Pancreas (tissue), 10 donors: ENCODE measurements around the gene GPATCH11. TPM values are rescaled to one million over a fixed set of nuclear protein-coding genes. Genes with fewer than 3 reads are reported as not detected.

Experiments used
- ATAC-seq, 4 donors: fragments of 200-7000 bp; cut with Tn5 transposase; one replicate each; pipeline versions ENCODE4 v1.8.0 to v1.9.1; 2020; ENCODE audit warnings: mild to moderate bottlenecking in 4 of 4, moderate library complexity in 4 of 4
- DNase-seq, 6 donors: peaks; one replicate each; pipeline ENCODE4 v3.0.0-alpha.2; 2020
- FAIRE-seq: peaks from 2 replicates; lab custom pipeline; 2012; peaks lifted over from hg19 to GRCh38; lab: Jason Lieb, UNC
- H3K27ac ChIP-seq, 4 donors: fragments of 200-600 bp; sonication (generic); 1 replicate in 3 of 4; 2 replicates in 1 of 4; pipeline versions ENCODE4 v1.5.0 to v1.8.0; 2020
- H3K27me3 ChIP-seq, 4 donors: fragments of 200-600 bp; one replicate each; pipeline ENCODE4 v1.8.0; 2021
- H3K36me3 ChIP-seq, 3 donors: fragments of 200-600 bp; sonication (generic) in 1 of 3; one replicate each; pipeline versions ENCODE4 v1.5.0 to v1.8.0; 2020 to 2021
- H3K4me1 ChIP-seq, 3 donors: fragments of 200-600 bp; one replicate each; pipeline ENCODE4 v1.8.0; 2021
- H3K4me3 ChIP-seq, 4 donors: fragments of 200-600 bp; sonication (generic) in 2 of 4; one replicate each; pipeline versions ENCODE4 v1.5.0 to v1.8.0; 2020 to 2021
- H3K9me3 ChIP-seq, 4 donors: fragments of 200-600 bp; one replicate each; pipeline ENCODE4 v1.8.0; 2021
- CTCF ChIP-seq, 4 donors: fragments of 200-600 bp; sonication (generic) in 3 of 4; IDR thresholded peaks; one replicate each; pipeline versions ENCODE4 v1.5.0 to v1.8.0; 2021; ENCODE audit warnings: antibody characterized with exemption in 4 of 4
- WGBS, 2 donors: extraction: QIAGEN DNeasy Blood & Tissue Kit; methylation state at CpG; one replicate each; pipeline ENCODE4 v1.1.7; 2013; 5-methylcytosine and 5-hydroxymethylcytosine counted together
- intact Hi-C, 3 donors: fragments of 100-400 bp; cut with DNase I; formaldehyde crosslinking; loops; one replicate each; pipeline versions ENCODE4 v1.11.1 to v1.14.2; 2022
- polyA plus RNA-seq, 2 donors: library from polyadenylated mRNA; stranded (reverse); fragments of 200-250 nt; gene quantifications; one replicate each; pipeline ENCODE4 v1.2.3, GENCODE V29; 2013
- total RNA-seq, 6 donors: library from RNA; stranded (reverse); fragmentation: NEBNext Ultra II Directional in 4 of 6; extraction: Animal tissue kit (Norgen Biotek cat#: 25700) in 4 of 6; gene quantifications; one replicate each; pipeline versions ENCODE4 v1.2.1 to v1.2.4, GENCODE V29; 2021 to 2023
- donor health status: healthy with polysubstance abuse.
- donor health status: DM: no; HTN: no; CAD: no; lungs with moderate emphysema.
- donor health status: DM: no; HTN: no; CAD: no.
- donor health status: control.
- donor health status: control.
- donor health status: Bipolar disorder and iron deficiency.
- donor health status: DM: yes; HTN: yes; CAD: no.
- donor health status: DM: no; HTN: no; CAD: no.
- donor health status: DM: no; HTN: no; CAD: no.
- donor health status: DM: yes; HTN: yes; CAD: no.

The GPATCH11 gene
- total and polyA plus RNA-seq, 8 donors = 1.4 to 2.8 (median 1.9) TPM

DNA sequence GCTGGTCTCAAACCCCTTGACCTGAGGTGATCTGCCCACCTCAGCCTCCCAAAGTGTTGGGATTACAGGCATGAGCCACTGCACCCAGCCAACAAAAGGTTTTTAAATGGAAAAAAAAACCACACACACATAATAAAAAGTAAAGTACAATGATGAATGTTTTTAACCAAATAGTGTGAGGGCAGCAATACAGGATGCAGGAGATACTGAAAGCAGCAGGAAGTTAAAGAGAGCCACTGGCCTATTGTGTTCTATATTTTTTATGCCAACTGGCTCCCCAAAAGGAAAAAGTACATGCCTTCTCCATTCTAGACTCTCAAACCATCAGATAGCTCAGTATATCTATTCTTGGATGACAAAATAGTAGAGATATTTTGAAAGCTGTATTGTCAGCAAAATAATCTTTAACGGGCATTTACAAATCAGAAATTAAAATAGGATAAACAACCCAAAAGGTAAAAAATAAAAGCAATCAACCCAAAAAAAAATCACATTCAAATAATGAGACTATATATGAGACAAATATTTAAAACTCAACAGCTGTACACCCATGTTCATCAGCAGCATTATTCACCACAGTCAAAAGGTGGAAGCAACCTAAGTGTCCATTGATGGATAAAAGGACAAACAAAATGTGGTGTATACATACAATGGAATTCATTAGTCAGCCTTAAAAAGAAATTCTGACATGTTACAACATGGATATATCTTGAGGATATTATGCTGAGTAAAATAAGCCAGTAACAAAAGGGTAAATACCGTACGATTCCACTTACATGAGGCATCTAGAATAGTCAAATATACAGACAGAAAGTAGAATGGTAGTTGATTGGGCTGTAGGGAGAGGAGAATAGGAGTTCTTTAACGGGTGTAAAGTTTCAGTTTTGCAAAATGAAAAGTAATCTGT lies 26.2 kb downstream of the GPATCH11 start:
- 93 to 94% methylated on average over 4 of the region's 4 CpGs for WGBS, 2 donors
- H3K9me3 ChIP-seq = no peaks in the 10 kb centered on the region
- FAIRE-seq = no peak
- intact Hi-C loops = no loop called here
- no peak for ATAC-seq
- no peak overlapping the region for H3K27ac ChIP-seq
- no peak for DNase-seq
- no peaks in the 10 kb centered on the region for H3K27me3 ChIP-seq
- no peak for TF ChIP-seq CTCF (IDR thresholded peaks at IDR 0.05)
- H3K36me3 ChIP-seq = peaks cover 0 to 35% (median 7%) of the 10 kb centered on the region in 3 donors
- no peaks in the 10 kb centered on the region for H3K4me1 ChIP-seq
- no peak overlapping the region for H3K4me3 ChIP-seq

- H3K9me3 ChIP-seq = no peaks in the 10 kb centered on the region
- intact Hi-C loops = no loop called here
- H3K27ac ChIP-seq = no peak overlapping the region
- DNase-seq (no peak), FAIRE-seq (no peak), ATAC-seq (no peak)
- no peaks in the 10 kb centered on the region for H3K27me3 ChIP-seq
- 81 to 96% methylated on average over 2 of the region's 2 CpGs for WGBS, 2 donors
- TF ChIP-seq CTCF (IDR thresholded peaks at IDR 0.05) = no peak
- H3K4me3 ChIP-seq = no peak overlapping the region
- H3K36me3 ChIP-seq = peaks cover 0 to 37% (median 4%) of the 10 kb centered on the region in 3 donors
- no peaks in the 10 kb centered on the region for H3K4me1 ChIP-seq
Observed at GRCh38 chr2:37111958-37112357, 27.6 kb downstream of the GPATCH11 start.

GRCh38 chr2:37117566-37117965 lies 33.2 kb downstream of the GPATCH11 start:
- Histone ChIP-seq H3K4me3 (no peak overlapping the region), H3K27me3 (no peaks in the 10 kb centered on the region), H3K4me1 (no peaks in the 10 kb centered on the region), H3K9me3 (no peaks in the 10 kb centered on the region), H3K27ac (no peak overlapping the region), H3K36me3 (peaks cover 0 to 29% (median 0%) of the 10 kb centered on the region in 3 donors)
- ATAC-seq (no peak), DNase-seq (no peak), FAIRE-seq (no peak)
- intact Hi-C loops = no loop called here
- no peak for TF ChIP-seq CTCF (IDR thresholded peaks at IDR 0.05)
- WGBS, 2 donors = 87 to 95% methylated on average over 1 of the region's 1 CpG

GRCh38 chr2:37119157-37119556 lies 34.8 kb downstream of the GPATCH11 start:
- no peak for TF ChIP-seq CTCF (IDR thresholded peaks at IDR 0.05)
- Histone ChIP-seq H3K4me3 (no peak overlapping the region), H3K9me3 (no peaks in the 10 kb centered on the region), H3K4me1 (no peaks in the 10 kb centered on the region), H3K27me3 (no peaks in the 10 kb centered on the region), H3K36me3 (peaks cover 0 to 20% (median 0%) of the 10 kb centered on the region in 3 donors), H3K27ac (no peak overlapping the region)
- no peak for ATAC-seq
- WGBS, 2 donors = 93 to 96% methylated on average over 5 of the region's 5 CpGs
- no peak for DNase-seq
- intact Hi-C loops = no loop called here
- FAIRE-seq = no peak

DNA sequence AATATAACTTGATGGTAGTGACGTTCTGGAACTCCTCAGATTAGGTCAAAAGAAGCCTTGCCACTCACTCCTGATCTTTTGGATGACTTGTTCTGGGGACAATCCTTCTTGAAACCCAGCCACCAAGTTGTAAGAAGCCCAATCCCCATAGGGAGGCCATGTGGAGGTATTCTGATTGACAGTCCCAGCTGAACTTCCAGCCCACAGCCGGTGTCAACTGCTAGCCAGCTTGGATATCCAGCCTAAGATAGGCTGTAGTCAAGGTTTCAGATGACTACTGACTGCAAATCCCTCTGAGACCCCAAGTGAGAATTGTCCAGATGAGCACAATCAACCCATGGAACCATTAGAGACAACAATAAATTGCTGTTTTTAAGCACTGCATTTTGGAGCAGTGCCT lies 41.1 kb downstream of the GPATCH11 start:
- no peak for FAIRE-seq
- intact Hi-C loops = no loop called here

More for the DNA sequence above, 41.1 kb downstream of the GPATCH11 start:
- DNase-seq = no peak
- no peak for TF ChIP-seq CTCF (IDR thresholded peaks at IDR 0.05)
- H3K9me3 ChIP-seq = no peaks in the 10 kb centered on the region
- no peaks in the 10 kb centered on the region for H3K27me3 ChIP-seq
- 97 to 100% methylated on average over 2 of the region's 2 CpGs for WGBS, 2 donors
- H3K4me1 ChIP-seq = no peaks in the 10 kb centered on the region
- no peak overlapping the region for H3K4me3 ChIP-seq
- ATAC-seq = no peak
- H3K27ac ChIP-seq = no peak overlapping the region
- peaks cover 0 to 16% (median 0%) of the 10 kb centered on the region in 3 donors for H3K36me3 ChIP-seq
